Cardiac muscle cell (in vitro differentiated cells and primary cell): ENCODE results near the gene HLA-DPB1. TPM values are rescaled to one million over a fixed set of nuclear protein-coding genes. Genes with fewer than 3 reads are reported as not detected.
A peak's percentile ranks its signal among the peaks of the same experiment; 100 is the strongest.

Experiments
- DNase-seq, 2 donors: peaks; one replicate each; pipeline versions ENCODE4 v3.0.0 to v3.0.0-alpha.2; 2010 to 2017; ENCODE audit warnings: low read depth in 1 of 2, low spot score in 1 of 2
- H3K27ac ChIP-seq: fragments of 200-600 bp; sonication (generic); 2 replicates; pipeline ENCODE4 v1.5.1; 2016
- H3K27me3 ChIP-seq: fragments of 200-600 bp; sonication (generic); 2 replicates; pipeline ENCODE4 v1.6.0; 2016; ENCODE audit warnings: control low read depth
- H3K36me3 ChIP-seq: fragments of 200-600 bp; sonication (generic); 2 replicates; pipeline ENCODE4 v1.5.1; 2016; ENCODE audit warnings: control low read depth
- H3K4me1 ChIP-seq: fragments of 200-600 bp; sonication (generic); 2 replicates; pipeline ENCODE4 v1.8.1; 2017; ENCODE audit warnings: low read depth, mild to moderate bottlenecking, mixed run types
- H3K4me3 ChIP-seq: fragments of 200-600 bp; sonication (generic); 2 replicates; pipeline ENCODE4 v1.5.1; 2016; ENCODE audit warnings: mild to moderate bottlenecking
- H3K9me3 ChIP-seq: fragments of 200-600 bp; sonication (generic); 2 replicates; pipeline ENCODE4 v1.5.1; 2017; ENCODE audit warnings: low read depth, mild to moderate bottlenecking, control low read depth
- polyA plus RNA-seq: library from polyadenylated mRNA; unstranded; fragments of >200 nt; fragmentation: Nextera tagmentation; extraction: Ambion mirVana; gene quantifications from 2 replicates; pipeline ENCODE4 v1.2.1, GENCODE V29; 2016
- total RNA-seq: library from RNA; depleted of rRNA; stranded (reverse); fragments of >200 nt; gene quantifications from 2 replicates; pipeline ENCODE4 v1.2.3, GENCODE V29; 2016
- TF ChIP-seq, protein P1 (sequence below): IDR thresholded peaks from 2 replicates; pipeline ENCODE4 v1.5.1; 2012; ENCODE audit warnings: low read depth, mild to moderate bottlenecking, low read length

HLA-DPB1 gene
- total and polyA plus RNA-seq, 2 experiments from 2014 or later, result 8.6 to 26.1 TPM

DNA sequence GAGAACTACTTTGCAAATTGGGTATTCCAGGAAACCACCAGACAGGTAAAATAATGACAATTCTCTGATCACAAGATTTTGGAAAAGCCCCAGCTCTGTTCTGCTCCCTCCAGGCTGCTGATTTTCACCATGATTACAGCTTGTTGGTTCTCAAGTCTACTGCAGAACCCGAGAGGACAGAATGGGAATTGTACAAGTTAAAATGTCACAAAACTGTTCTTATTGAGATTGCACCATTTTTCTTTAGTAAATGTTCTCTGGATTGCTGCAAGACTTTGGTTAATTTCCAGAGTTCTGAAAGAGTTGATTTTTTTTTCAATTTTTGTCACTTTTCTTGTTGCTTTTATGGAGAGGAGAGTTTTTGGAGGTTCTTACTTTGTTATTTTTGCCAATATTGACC lies 39.3 kb upstream of the HLA-DPB1 start:
- H3K27me3 ChIP-seq, result no peaks in the 10 kb centered on the region
- no peaks in the 10 kb centered on the region for H3K36me3 ChIP-seq
- no peaks in the 10 kb centered on the region for H3K9me3 ChIP-seq
- TF ChIP-seq, protein P1, sequence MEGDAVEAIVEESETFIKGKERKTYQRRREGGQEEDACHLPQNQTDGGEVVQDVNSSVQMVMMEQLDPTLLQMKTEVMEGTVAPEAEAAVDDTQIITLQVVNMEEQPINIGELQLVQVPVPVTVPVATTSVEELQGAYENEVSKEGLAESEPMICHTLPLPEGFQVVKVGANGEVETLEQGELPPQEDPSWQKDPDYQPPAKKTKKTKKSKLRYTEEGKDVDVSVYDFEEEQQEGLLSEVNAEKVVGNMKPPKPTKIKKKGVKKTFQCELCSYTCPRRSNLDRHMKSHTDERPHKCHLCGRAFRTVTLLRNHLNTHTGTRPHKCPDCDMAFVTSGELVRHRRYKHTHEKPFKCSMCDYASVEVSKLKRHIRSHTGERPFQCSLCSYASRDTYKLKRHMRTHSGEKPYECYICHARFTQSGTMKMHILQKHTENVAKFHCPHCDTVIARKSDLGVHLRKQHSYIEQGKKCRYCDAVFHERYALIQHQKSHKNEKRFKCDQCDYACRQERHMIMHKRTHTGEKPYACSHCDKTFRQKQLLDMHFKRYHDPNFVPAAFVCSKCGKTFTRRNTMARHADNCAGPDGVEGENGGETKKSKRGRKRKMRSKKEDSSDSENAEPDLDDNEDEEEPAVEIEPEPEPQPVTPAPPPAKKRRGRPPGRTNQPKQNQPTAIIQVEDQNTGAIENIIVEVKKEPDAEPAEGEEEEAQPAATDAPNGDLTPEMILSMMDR, result no peak
- no peak overlapping the region for H3K27ac ChIP-seq
- H3K4me3 ChIP-seq, result no peak overlapping the region
- no peaks in the 10 kb centered on the region for H3K4me1 ChIP-seq
- DNase-seq, result no peak

DNA sequence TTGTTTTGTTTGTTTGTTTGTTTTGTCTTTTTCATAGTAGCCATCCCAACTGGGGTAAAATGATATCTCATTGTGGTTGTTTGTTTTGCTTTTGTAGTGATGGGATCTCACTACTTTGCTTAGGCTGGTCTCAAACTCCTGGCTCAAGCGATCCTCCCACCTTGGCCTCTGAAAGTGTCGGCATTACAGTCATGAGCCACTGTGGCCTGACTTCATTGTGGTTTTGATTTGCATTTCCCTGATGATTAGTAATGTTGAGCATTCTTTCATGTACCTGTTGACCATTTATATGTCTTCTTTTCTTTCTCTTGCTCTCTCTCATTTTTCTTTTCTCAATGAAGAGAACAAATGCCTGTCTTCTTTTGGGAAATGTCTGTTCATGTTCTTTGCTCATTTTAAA lies 35.6 kb upstream of the HLA-DPB1 start:
- Histone ChIP-seq H3K36me3 (no peaks in the 10 kb centered on the region), H3K9me3 (no peaks in the 10 kb centered on the region), H3K27me3 (no peaks in the 10 kb centered on the region), H3K27ac (no peak overlapping the region), H3K4me3 (no peak overlapping the region), H3K4me1 (no peaks in the 10 kb centered on the region)
- TF ChIP-seq, protein P1, result no peak
- no peak for DNase-seq

DNA sequence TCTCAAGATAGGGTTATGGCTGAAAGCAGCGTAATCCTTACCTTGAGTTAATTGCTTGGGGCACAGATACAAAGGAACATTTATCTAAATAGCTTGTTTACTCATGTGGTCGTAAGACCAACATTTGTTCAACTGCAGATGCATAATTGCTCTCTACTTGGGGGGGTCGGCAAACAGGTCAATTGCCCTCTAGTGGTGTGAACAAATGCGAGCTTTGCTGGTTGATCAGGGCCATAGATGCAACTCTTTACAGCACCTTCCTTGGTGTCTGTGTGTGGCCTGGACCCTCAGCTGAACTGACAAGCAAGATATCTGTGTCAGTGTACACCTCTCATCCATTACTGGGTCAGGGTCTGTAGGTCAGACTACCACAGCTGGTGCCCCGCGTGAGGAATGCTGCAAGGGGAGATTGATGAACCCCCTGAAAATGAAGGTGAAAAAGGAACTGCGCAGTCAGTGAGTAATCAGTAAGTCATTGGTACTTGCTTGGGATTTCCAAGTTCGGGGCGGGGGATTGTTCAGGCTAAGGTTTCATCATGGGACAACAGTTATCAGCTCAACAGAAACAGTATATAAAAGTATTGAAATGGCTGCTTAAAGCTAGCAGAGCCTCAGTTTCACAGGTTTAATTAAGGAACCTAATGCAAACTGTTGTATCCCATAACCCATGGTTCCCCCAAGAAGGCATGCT lies 26.3 kb upstream of the HLA-DPB1 start:
- Histone ChIP-seq H3K27ac (no peak overlapping the region), H3K36me3 (no peaks in the 10 kb centered on the region), H3K9me3 (no peaks in the 10 kb centered on the region), H3K4me3 (no peak overlapping the region), H3K4me1 (no peaks in the 10 kb centered on the region), H3K27me3 (no peaks in the 10 kb centered on the region)
- no peak for DNase-seq
- TF ChIP-seq, protein P1, result peak; percentile 24

DNA sequence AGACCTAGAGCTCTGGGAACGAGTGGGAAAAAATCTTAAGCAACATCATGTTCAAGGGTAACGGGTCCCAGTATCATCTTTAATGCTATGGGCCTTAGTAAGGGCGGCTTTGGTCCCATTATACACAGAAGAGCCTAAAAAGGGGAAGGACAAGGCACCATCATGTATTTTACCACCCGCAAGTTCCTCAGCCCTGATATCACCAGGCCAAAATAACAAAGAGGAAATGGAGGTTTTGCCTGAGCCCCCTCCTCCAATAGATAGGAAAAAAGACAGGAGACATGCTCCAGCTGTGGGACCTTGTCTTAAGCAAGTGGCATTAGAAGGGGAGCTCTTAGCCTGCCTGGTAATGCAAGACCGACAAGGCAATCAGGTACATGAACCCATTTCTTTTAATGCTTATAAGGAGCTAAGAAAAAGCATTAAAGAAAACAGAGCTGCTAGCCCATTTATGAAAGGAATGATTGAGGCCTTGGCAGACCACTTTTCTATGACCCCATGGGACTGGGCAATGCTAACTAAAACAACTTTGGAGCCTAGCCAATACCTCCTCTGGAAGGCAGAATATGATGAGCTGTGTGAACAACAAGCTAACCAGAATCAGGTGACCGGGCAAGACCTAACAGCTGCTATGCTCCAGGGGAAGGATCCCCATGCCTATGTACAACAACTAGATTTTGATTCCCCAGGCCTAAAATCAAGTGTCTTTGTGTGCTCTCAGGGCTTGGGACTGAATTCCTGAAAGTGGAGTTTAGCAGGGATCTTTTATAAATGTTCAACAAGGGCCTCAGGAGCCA lies 25.6 kb upstream of the HLA-DPB1 start:
- TF ChIP-seq, protein P1, result no peak
- Histone ChIP-seq H3K9me3 (no peaks in the 10 kb centered on the region), H3K4me3 (no peak overlapping the region), H3K4me1 (no peaks in the 10 kb centered on the region), H3K27ac (no peak overlapping the region), H3K27me3 (no peaks in the 10 kb centered on the region), H3K36me3 (no peaks in the 10 kb centered on the region)
- no peak for DNase-seq

DNA sequence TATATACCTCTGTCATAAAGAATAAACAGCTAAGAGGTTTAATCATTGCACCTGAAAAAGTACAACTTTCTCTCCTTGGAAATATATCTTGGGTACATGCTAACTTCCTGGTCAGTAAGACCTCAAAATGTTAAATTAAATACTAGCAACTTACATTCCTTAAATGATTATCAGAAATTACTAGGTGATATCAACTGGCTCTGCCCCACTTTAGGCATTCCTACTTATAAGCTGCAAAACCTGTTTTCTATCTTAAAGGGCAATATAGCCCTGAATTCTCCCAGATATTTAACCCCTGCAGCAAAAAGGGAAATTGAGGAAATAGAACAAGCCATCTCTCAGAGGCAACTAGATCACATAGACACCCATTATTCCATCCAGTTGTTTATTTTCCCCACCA lies 23.2 kb upstream of the HLA-DPB1 start:
- H3K9me3 ChIP-seq, result no peaks in the 10 kb centered on the region
- no peak overlapping the region for H3K4me3 ChIP-seq
- H3K27ac ChIP-seq, result no peak overlapping the region
- H3K4me1 ChIP-seq, result no peaks in the 10 kb centered on the region
- no peaks in the 10 kb centered on the region for H3K36me3 ChIP-seq
- DNase-seq, result no peak
- no peaks in the 10 kb centered on the region for H3K27me3 ChIP-seq
- TF ChIP-seq, protein P1, result no peak
